ENCODE results near the gene GPD1. TPM values are rescaled to one million over a fixed set of nuclear protein-coding genes. Genes with fewer than 3 reads are reported as not detected.

The GPD1 gene
- total and polyA plus RNA-seq, 10 donors: 0.13 to 0.79 (median 0.48) TPM; not detected in 1

GRCh38 chr12:50073712-50074111 lies 30.1 kb upstream of the GPD1 start:
- H3K36me3 ChIP-seq: no peaks in the 10 kb centered on the region
- H3K4me3 ChIP-seq: no peak overlapping the region
- DNase-seq: peak; percentile 60
- WGBS, 5 donors: 79 to 90% (median 86%) methylated on average over 6 to 10 of the region's 10 CpGs
- peaks cover 0 to 7% (median 0%) of the 10 kb centered on the region in 7 donors for H3K27me3 ChIP-seq (replicated peaks in 1 of 7)
- no peak overlapping the region for H3K27ac ChIP-seq
- no peak for TF ChIP-seq POLR2A (IDR thresholded peaks at IDR 0.05)
- no peak for TF ChIP-seq POLR2AphosphoS5 (IDR thresholded peaks at IDR 0.05)
- TF ChIP-seq, protein P1, sequence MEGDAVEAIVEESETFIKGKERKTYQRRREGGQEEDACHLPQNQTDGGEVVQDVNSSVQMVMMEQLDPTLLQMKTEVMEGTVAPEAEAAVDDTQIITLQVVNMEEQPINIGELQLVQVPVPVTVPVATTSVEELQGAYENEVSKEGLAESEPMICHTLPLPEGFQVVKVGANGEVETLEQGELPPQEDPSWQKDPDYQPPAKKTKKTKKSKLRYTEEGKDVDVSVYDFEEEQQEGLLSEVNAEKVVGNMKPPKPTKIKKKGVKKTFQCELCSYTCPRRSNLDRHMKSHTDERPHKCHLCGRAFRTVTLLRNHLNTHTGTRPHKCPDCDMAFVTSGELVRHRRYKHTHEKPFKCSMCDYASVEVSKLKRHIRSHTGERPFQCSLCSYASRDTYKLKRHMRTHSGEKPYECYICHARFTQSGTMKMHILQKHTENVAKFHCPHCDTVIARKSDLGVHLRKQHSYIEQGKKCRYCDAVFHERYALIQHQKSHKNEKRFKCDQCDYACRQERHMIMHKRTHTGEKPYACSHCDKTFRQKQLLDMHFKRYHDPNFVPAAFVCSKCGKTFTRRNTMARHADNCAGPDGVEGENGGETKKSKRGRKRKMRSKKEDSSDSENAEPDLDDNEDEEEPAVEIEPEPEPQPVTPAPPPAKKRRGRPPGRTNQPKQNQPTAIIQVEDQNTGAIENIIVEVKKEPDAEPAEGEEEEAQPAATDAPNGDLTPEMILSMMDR (IDR thresholded peaks at IDR 0.05 in 8 of 11, conservative IDR thresholded peaks at IDR 0.05 in 3 of 11): no peak
- intact Hi-C loops (cut with DNase I; ENCODE audit: low total_unique reads): loop anchor here (2.0 kb wide), 1 partner anchor 101 kb away; no protein-coding TSS in a partner anchor
- peaks cover 3 to 18% (median 9%) of the 10 kb centered on the region in 6 donors for H3K4me1 ChIP-seq
- no peaks in the 10 kb centered on the region for H3K9me3 ChIP-seq

GRCh38 chr12:50074936-50075807 lies 28.6 kb upstream of the GPD1 start:
- Histone ChIP-seq H3K27ac (no peak overlapping the region), H3K9me3 (no peaks in the 10 kb centered on the region), H3K36me3 (no peaks in the 10 kb centered on the region), H3K4me1 (peaks cover 3 to 17% (median 9%) of the 10 kb centered on the region in 6 donors), H3K27me3 (replicated peaks in 1 of 7) (peaks cover 0 to 7% (median 0%) of the 10 kb centered on the region in 7 donors), H3K4me3 (no peak overlapping the region)
- intact Hi-C loops (cut with DNase I; ENCODE audit: low total_unique reads): loop anchor here (2.0 kb wide), 1 partner anchor 100 kb away; no protein-coding TSS in a partner anchor
- DNase-seq: peak; percentile 94
- TF ChIP-seq, protein P1 (IDR thresholded peaks at IDR 0.05 in 8 of 11, conservative IDR thresholded peaks at IDR 0.05 in 3 of 11): peak; percentile 90 to 98 (median 93)
- no peak for TF ChIP-seq POLR2A (IDR thresholded peaks at IDR 0.05)
- peak; percentile 15 to 47 (median 42) for TF ChIP-seq POLR2AphosphoS5 (IDR thresholded peaks at IDR 0.05)
- WGBS, 5 donors: 4 to 15% (median 8%) methylated on average over 5 to 9 of the region's 9 CpGs

GRCh38 chr12:50075808-50076170 lies 28.0 kb upstream of the GPD1 start:
- Histone ChIP-seq H3K36me3 (no peaks in the 10 kb centered on the region), H3K27me3 (replicated peaks in 1 of 7) (peaks cover 0 to 7% (median 0%) of the 10 kb centered on the region in 7 donors), H3K4me1 (peaks cover 0 to 11% (median 5%) of the 10 kb centered on the region in 6 donors), H3K4me3 (no peak overlapping the region), H3K27ac (no peak overlapping the region), H3K9me3 (no peaks in the 10 kb centered on the region)
- WGBS, 5 donors: 92 to 100% (median 100%) methylated on average over 1 of the region's 1 CpG
- intact Hi-C loops (cut with DNase I; ENCODE audit: low total_unique reads): loop anchor here (2.0 kb wide), 1 partner anchor 99 kb away; no protein-coding TSS in a partner anchor
- peak; percentile 38 for DNase-seq
- TF ChIP-seq POLR2AphosphoS5 (IDR thresholded peaks at IDR 0.05): no peak
- TF ChIP-seq, protein P1 (IDR thresholded peaks at IDR 0.05 in 8 of 11, conservative IDR thresholded peaks at IDR 0.05 in 3 of 11): no peak

GRCh38 chr12:50077099-50077498 lies 26.7 kb upstream of the GPD1 start:
- H3K27me3 ChIP-seq (replicated peaks in 1 of 7): peaks cover 0 to 7% (median 0%) of the 10 kb centered on the region in 7 donors
- H3K4me1 ChIP-seq: peaks cover 0 to 13% (median 7%) of the 10 kb centered on the region in 6 donors
- H3K36me3 ChIP-seq: no peaks in the 10 kb centered on the region
- TF ChIP-seq POLR2AphosphoS5 (IDR thresholded peaks at IDR 0.05) (no peak), POLR2A (IDR thresholded peaks at IDR 0.05) (no peak)
- TF ChIP-seq, protein P1 (IDR thresholded peaks at IDR 0.05 in 8 of 11, conservative IDR thresholded peaks at IDR 0.05 in 3 of 11): no peak
- intact Hi-C loops (cut with DNase I; ENCODE audit: low total_unique reads): no loop called here
- H3K4me3 ChIP-seq: no peak overlapping the region
- 65 to 95% (median 88%) methylated on average over 3 to 12 of the region's 12 CpGs for WGBS, 5 donors
- no peak overlapping the region for H3K27ac ChIP-seq
- peak; percentile 67 for DNase-seq
- H3K9me3 ChIP-seq: no peaks in the 10 kb centered on the region

Measured in spleen (tissue), 11 donors.